H1 (cell line): ENCODE measurements around the gene NUDT3. TPM values are rescaled to one million over a fixed set of nuclear protein-coding genes. Genes with fewer than 3 reads are reported as not detected.

Experiments used
- CTCF ChIA-PET: fragments of 300-600 bp; sonication (Branson Sonifier 250); formaldehyde crosslinking; loops from one replicate; lab custom pipeline; 2021; ENCODE audit not compliant: partially characterized antibody; lab: Charles Lee
- POLR2A ChIA-PET: fragments of 300-600 bp; sonication (Branson Sonifier 250); formaldehyde crosslinking; loops from one replicate; lab custom pipeline; 2021; ENCODE audit warnings: inconsistent platforms; ENCODE audit not compliant: partially characterized antibody; lab: Charles Lee
- DNase-seq, 2 experiments: peaks; one replicate each; pipeline versions ENCODE4 v3.0.0 to v3.0.0-alpha.2; 2010 to 2022; ENCODE audit warnings: low spot score in 2 of 2, low read depth in 1 of 2, mixed read lengths in 1 of 2
- FAIRE-seq: peaks from 2 replicates; lab custom pipeline; 2011; peaks lifted over from hg19 to GRCh38; lab: Jason Lieb, UNC
- H2AFZ ChIP-seq: 2 replicates; pipeline ENCODE4 v1.8.1; 2012; ENCODE audit warnings: low read length, inconsistent platforms
- H2AK5ac ChIP-seq: 2 replicates; pipeline ENCODE4 v1.6.1; 2013; ENCODE audit warnings: low read depth, low read length
- H2BK120ac ChIP-seq: replicated peaks from 2 replicates; pipeline ENCODE3; 2013; ENCODE audit warnings: low read depth, low read length, inconsistent platforms
- H2BK12ac ChIP-seq: 2 replicates; pipeline ENCODE4 v1.6.1; 2013; ENCODE audit warnings: low read depth, low read length
- H2BK15ac ChIP-seq: 2 replicates; pipeline ENCODE4 v1.6.1; 2013; ENCODE audit warnings: low read length
- H2BK20ac ChIP-seq: 2 replicates; pipeline ENCODE4 v1.6.1; 2013; ENCODE audit warnings: low read length
- H2BK5ac ChIP-seq: 2 replicates; pipeline ENCODE4 v1.6.1; 2013; ENCODE audit warnings: low read depth, low read length
- H3K14ac ChIP-seq: 2 replicates; pipeline ENCODE4 v1.6.1; 2013; ENCODE audit warnings: inconsistent platforms; ENCODE audit not compliant: insufficient read length
- H3K18ac ChIP-seq: 2 replicates; pipeline ENCODE4 v1.6.1; 2013; ENCODE audit warnings: low read length; ENCODE audit errors: extremely low read depth
- H3K23ac ChIP-seq: 2 replicates; pipeline ENCODE4 v1.6.1; 2013; ENCODE audit warnings: inconsistent platforms; ENCODE audit not compliant: insufficient read length
- H3K23me2 ChIP-seq: 2 replicates; pipeline ENCODE4 v1.6.1; 2013; ENCODE audit warnings: low read depth, low read length
- H3K27ac ChIP-seq: 2 replicates; pipeline ENCODE4 v1.6.1; 2011; ENCODE audit warnings: low read depth, low read length, inconsistent platforms
- H3K27me3 ChIP-seq, 4 experiments: replicated peaks in 1 of 4; 1 replicate in 1 of 4; 2 replicates in 3 of 4; pipeline versions ENCODE4 v1.6.1 to v1.8.1; 2011 to 2013; ENCODE audit warnings: low read length in 3 of 4, mild to moderate bottlenecking in 3 of 4, inconsistent platforms in 2 of 4, mixed read lengths in 2 of 4, moderate library complexity in 1 of 4; ENCODE audit not compliant: control insufficient read depth in 3 of 4, insufficient read depth in 3 of 4; ENCODE audit errors: extremely low read depth in 1 of 4
- H3K36me3 ChIP-seq, 4 experiments: 2 replicates each; pipeline versions ENCODE4 v1.6.1 to v1.8.1; 2011 to 2013; ENCODE audit warnings: mild to moderate bottlenecking in 4 of 4, low read length in 3 of 4, moderate library complexity in 2 of 4, control low read depth in 1 of 4, inconsistent platforms in 1 of 4; ENCODE audit not compliant: insufficient read depth in 4 of 4, control insufficient read depth in 2 of 4
- H3K4ac ChIP-seq: replicated peaks from 2 replicates; pipeline ENCODE3; 2013; ENCODE audit warnings: low read length, low read depth, mixed read lengths, inconsistent platforms; ENCODE audit not compliant: insufficient read length
- H3K4me1 ChIP-seq, 4 experiments: replicated peaks in 1 of 4; 1 replicate in 1 of 4; 2 replicates in 3 of 4; pipeline versions ENCODE4 v1.6.1 to v1.8.1; 2011 to 2013; ENCODE audit warnings: low read length in 3 of 4, inconsistent platforms in 2 of 4, mixed read lengths in 1 of 4; ENCODE audit not compliant: insufficient read depth in 4 of 4, control insufficient read depth in 3 of 4
- H3K4me2 ChIP-seq, 2 experiments: 2 replicates each; pipeline versions ENCODE4 v1.6.1 to v1.8.1; 2011 to 2013; ENCODE audit warnings: low read depth in 2 of 2, low read length in 2 of 2, control low read depth in 1 of 2, inconsistent platforms in 1 of 2, mild to moderate bottlenecking in 1 of 2; ENCODE audit not compliant: insufficient read depth in 1 of 2
- H3K4me3 ChIP-seq, 4 experiments: fragments of 200-600, 300-600 bp in 1 of 4; sonication (generic), shearing (Covaris generic), sonication (Bioruptor Twin) in 1 of 4; 2 replicates each; pipeline versions ENCODE4 v1.5.1 to v1.8.1; 2011 to 2016; ENCODE audit warnings: low read length in 4 of 4, low read depth in 3 of 4, control low read depth in 2 of 4, inconsistent platforms in 2 of 4, mild to moderate bottlenecking in 2 of 4, mixed read lengths in 1 of 4, moderate library complexity in 1 of 4; ENCODE audit not compliant: insufficient read depth in 2 of 4; ENCODE audit errors: extremely low read depth in 1 of 4
- H3K56ac ChIP-seq: replicated peaks from 2 replicates; pipeline ENCODE3; 2013; ENCODE audit warnings: low read depth, mild to moderate bottlenecking, mixed read lengths, low read length, inconsistent platforms; ENCODE audit not compliant: insufficient read length
- H3K79me1 ChIP-seq: 2 replicates; pipeline ENCODE4 v1.6.1; 2013; ENCODE audit warnings: low read depth, low read length, control low read depth
- H3K79me2 ChIP-seq, 2 experiments: 2 replicates each; pipeline versions ENCODE4 v1.6.1 to v1.8.1; 2012 to 2013; ENCODE audit warnings: low read length in 2 of 2, mild to moderate bottlenecking in 2 of 2, inconsistent platforms in 1 of 2; ENCODE audit not compliant: insufficient read depth in 2 of 2, control insufficient read depth in 1 of 2
- H3K9ac ChIP-seq, 4 experiments: replicated peaks in 1 of 4; 1 replicate in 1 of 4; 2 replicates in 3 of 4; pipeline versions ENCODE4 v1.6.1 to v1.8.1; 2011 to 2013; ENCODE audit warnings: low read depth in 3 of 4, low read length in 3 of 4, control low read depth in 2 of 4, mild to moderate bottlenecking in 2 of 4, moderate library complexity in 2 of 4, inconsistent platforms in 1 of 4; ENCODE audit errors: extremely low read depth in 1 of 4
- H3K9me3 ChIP-seq, 2 experiments: 2 replicates each; pipeline versions ENCODE4 v1.6.1 to v1.8.1; 2012 to 2013; ENCODE audit warnings: mild to moderate bottlenecking in 2 of 2, moderate library complexity in 2 of 2, control low read depth in 1 of 2, inconsistent platforms in 1 of 2, low read depth in 1 of 2, low read length in 1 of 2, mixed read lengths in 1 of 2; ENCODE audit not compliant: insufficient read depth in 2 of 2
- H4K20me1 ChIP-seq, 2 experiments: replicated peaks in 1 of 2; 2 replicates each; pipeline versions ENCODE3 to v1.8.1; 2011 to 2013; ENCODE audit warnings: inconsistent platforms in 2 of 2, low read length in 2 of 2, mild to moderate bottlenecking in 1 of 2; ENCODE audit not compliant: insufficient read depth in 2 of 2, control insufficient read depth in 1 of 2
- H4K5ac ChIP-seq: 2 replicates; pipeline ENCODE4 v1.6.1; 2013; ENCODE audit warnings: low read length, low read depth, mixed read lengths, inconsistent platforms; ENCODE audit not compliant: insufficient read length
- H4K8ac ChIP-seq: 2 replicates; pipeline ENCODE4 v1.8.0; 2013; ENCODE audit warnings: mild to moderate bottlenecking, moderate library complexity, low read length, inconsistent platforms; ENCODE audit not compliant: insufficient read depth; ENCODE audit errors: extremely low read depth
- H4K91ac ChIP-seq: replicated peaks from 2 replicates; pipeline ENCODE3; 2013; ENCODE audit warnings: low read length, mixed read lengths, inconsistent platforms; ENCODE audit not compliant: insufficient read length
- BACH1 ChIP-seq: IDR thresholded peaks from 2 replicates; pipeline ENCODE4 v1.6.1; 2012; ENCODE audit warnings: low read length, improper control_type of control experiment
- BRCA1 ChIP-seq: IDR thresholded peaks from 2 replicates; pipeline ENCODE4 v1.6.1; 2012; ENCODE audit warnings: low read depth, low read length, improper control_type of control experiment
- CHD1 ChIP-seq: IDR thresholded peaks from 2 replicates; pipeline ENCODE4 v1.6.1; 2012; ENCODE audit warnings: low read depth, low read length, improper control_type of control experiment
- CTBP2 ChIP-seq: IDR thresholded peaks from 2 replicates; pipeline ENCODE4 v1.7.0; 2011; ENCODE audit warnings: borderline replicate concordance, mild to moderate bottlenecking, moderate library complexity, mixed read lengths, low read length; ENCODE audit not compliant: insufficient read depth, insufficient read length
- EZH2 ChIP-seq: fragments of 200-600 bp; sonication (generic); IDR thresholded peaks from 2 replicates; pipeline ENCODE4 v1.7.1; 2012; ENCODE audit warnings: low read depth, mild to moderate bottlenecking, moderate library complexity, low read length, inconsistent platforms; ENCODE audit not compliant: severe bottlenecking
- HDAC6 ChIP-seq: IDR thresholded peaks from one replicate; pipeline ENCODE4 v1.7.1; 2012; ENCODE audit warnings: low read depth, mild to moderate bottlenecking, inconsistent platforms, low read length, moderate library complexity
- KDM5A ChIP-seq: fragments of 200-600 bp; IDR thresholded peaks from 2 replicates; pipeline ENCODE4 v1.7.1; 2012; ENCODE audit warnings: mild to moderate bottlenecking, low read length, inconsistent platforms, mixed read lengths
- PHF8 ChIP-seq: fragments of 200-600 bp; sonication (generic); conservative IDR thresholded peaks from 2 replicates; pipeline ENCODE4 v1.7.1; 2012; ENCODE audit warnings: low read depth, mild to moderate bottlenecking, inconsistent platforms, low read length, moderate library complexity
- POLR2A ChIP-seq, 2 experiments: IDR thresholded peaks; 1 replicate in 1 of 2; 2 replicates in 1 of 2; pipeline ENCODE4 v1.6.1; 2011; ENCODE audit warnings: low read depth in 2 of 2, low read length in 2 of 2, mild to moderate bottlenecking in 2 of 2; ENCODE audit errors: control extremely low read depth in 1 of 2
- RBBP5 ChIP-seq: IDR thresholded peaks from 2 replicates; pipeline ENCODE4 v1.7.1; 2012; ENCODE audit warnings: low read depth, mild to moderate bottlenecking, inconsistent platforms, low read length, moderate library complexity, borderline replicate concordance
- SIN3A ChIP-seq, 2 experiments: IDR thresholded peaks in 1 of 2; conservative IDR thresholded peaks in 1 of 2; 2 replicates each; pipeline ENCODE4 v1.6.1; 2011 to 2012; ENCODE audit warnings: low read length in 2 of 2, improper control_type of control experiment in 1 of 2, low read depth in 1 of 2, mild to moderate bottlenecking in 1 of 2
- SRF ChIP-seq: IDR thresholded peaks from 2 replicates; pipeline ENCODE4 v1.6.1; 2011; ENCODE audit warnings: mild to moderate bottlenecking, low read depth, low read length, moderate library complexity
- SUZ12 ChIP-seq: fragments of 200-600 bp; sonication (generic); IDR thresholded peaks from 2 replicates; pipeline ENCODE4 v1.6.1; 2012; ENCODE audit warnings: mild to moderate bottlenecking, inconsistent platforms, low read length, moderate library complexity, mixed read lengths
- WGBS, 2 experiments: shearing (Covaris generic) in 1 of 2; methylation state at CpG; one replicate each; pipeline versions ENCODE4 v1.1.6 to v1.1.7; 2013 to 2015; ENCODE audit warnings: low lambda C conversion rate in 2 of 2, mixed read lengths in 2 of 2, inconsistent platforms in 1 of 2, low coverage in 1 of 2, missing lambda C conversion rate in 1 of 2; ENCODE audit not compliant: insufficient replicate concordance in 2 of 2, insufficient coverage in 1 of 2, insufficient read length in 1 of 2; ENCODE audit errors: extremely low coverage in 1 of 2, missing lambda C conversion rate in 1 of 2; 5-methylcytosine and 5-hydroxymethylcytosine counted together
- polyA plus RNA-seq, 7 experiments: library from polyadenylated mRNA; depleted of rRNA in 3 of 7; stranded (reverse) in 5 of 7; unstranded in 2 of 7; fragments of >200 nt in 5 of 7; fragments of 200-250 nt in 2 of 7; gene quantifications; 1 replicate in 5 of 7; 2 replicates in 1 of 7; 4 replicates in 1 of 7; pipeline versions ENCODE4 v1.2.1 to v1.2.3, GENCODE V29; 2011 to 2013; ENCODE audit warnings: missing spikeins in 2 of 7, mixed read lengths in 2 of 7
- total RNA-seq: library from RNA; stranded (reverse); fragmentation: NEBNext Ultra II Directional; extraction: Animal tissue kit (Norgen Biotek cat#: 25700); gene quantifications from 2 replicates; pipeline ENCODE4 v1.2.1, GENCODE V29; 2021

Gene NUDT3
- total and polyA plus RNA-seq, 2 of the 8 experiments (the other 6 are each of a cell fraction or from before 2014, with no cell fraction given), result 14.1 to 36.9 TPM

GRCh38 chr6:34288581-34288980, 103.9 kb downstream of the NUDT3 start:
- no peak overlapping the region for H2BK120ac ChIP-seq
- 92% methylated on average over 5 of the region's 5 CpGs; no CpG with 5 or more reads in 1 of the 2 experiments for WGBS, 2 experiments
- no peaks in the 10 kb centered on the region for H3K9me3 ChIP-seq
- H3K18ac ChIP-seq, result no peak overlapping the region
- H4K20me1 ChIP-seq, result no peaks in the 10 kb centered on the region
- H3K79me1 ChIP-seq, result no peaks in the 10 kb centered on the region
- H2AK5ac ChIP-seq, result no peak overlapping the region
- H4K5ac ChIP-seq, result no peak overlapping the region
- H3K23ac ChIP-seq, result no peak overlapping the region
- H4K91ac ChIP-seq, result no peak overlapping the region
- CTCF ChIA-PET, result interaction anchor here (0.6 to 2.1 kb wide), 5 partner anchors 13 to 125 kb away, joined by 3 to 6 read pairs (median 3); no protein-coding TSS in a partner anchor
- FAIRE-seq (no peak), DNase-seq (no peak)
- no peak overlapping the region for H3K27ac ChIP-seq
- H3K4me3 ChIP-seq, result no peak overlapping the region
- no peaks in the 10 kb centered on the region for H3K4me1 ChIP-seq
- H3K4me2 ChIP-seq, result no peak overlapping the region
- H3K9ac ChIP-seq, result no peak overlapping the region
- no peak overlapping the region for H2BK15ac ChIP-seq
- H3K4ac ChIP-seq, result no peak overlapping the region
- no peak overlapping the region for H4K8ac ChIP-seq
- H2BK5ac ChIP-seq, result no peak overlapping the region
- no peaks in the 10 kb centered on the region for H3K23me2 ChIP-seq
- H3K56ac ChIP-seq, result no peak overlapping the region
- peaks cover 4 to 22% (median 13%) of the 10 kb centered on the region in 4 experiments; a peak in 5 of 8 replicates for H3K36me3 ChIP-seq
- TF ChIP-seq SIN3A (conservative IDR thresholded peaks at IDR 0.05 in 1 of 2, IDR thresholded peaks at IDR 0.05 in 1 of 2; ENCODE audit: low read depth in 1 of 2, low read length in 2 of 2) (no peak), POLR2A (IDR thresholded peaks at IDR 0.05; ENCODE audit: control extremely low read depth in 1 of 2, low read depth in 2 of 2, low read length in 2 of 2) (no peak), SUZ12 (no peak), PHF8 (no peak), RBBP5 (no peak), CHD1 (no peak), HDAC6 (no peak), BACH1 (no peak), KDM5A (no peak), SRF (no peak), BRCA1 (no peak), EZH2 (no peak), CTBP2 (no peak)
- H2AFZ ChIP-seq, result no peak overlapping the region
- no peaks in the 10 kb centered on the region for H3K27me3 ChIP-seq
- POLR2A ChIA-PET, result no interaction called here
- no peak overlapping the region for H2BK20ac ChIP-seq
- H3K79me2 ChIP-seq, result no peaks in the 10 kb centered on the region
- no peak overlapping the region for H3K14ac ChIP-seq
- no peak overlapping the region for H2BK12ac ChIP-seq
